NCI-H187 (cell line): ENCODE results near the gene CHRDL1.
"Not testable (repeated sequence)": the region's sequence is repeated elsewhere in the genome, so short reads cannot be mapped to it uniquely, and the experiment has no call there.

Source experiments
- DNase-seq, 2 experiments: peaks; one replicate each; lab custom pipeline; 2025; lab: John Stamatoyannopoulos, UW

The CHRDL1 gene

DNA sequence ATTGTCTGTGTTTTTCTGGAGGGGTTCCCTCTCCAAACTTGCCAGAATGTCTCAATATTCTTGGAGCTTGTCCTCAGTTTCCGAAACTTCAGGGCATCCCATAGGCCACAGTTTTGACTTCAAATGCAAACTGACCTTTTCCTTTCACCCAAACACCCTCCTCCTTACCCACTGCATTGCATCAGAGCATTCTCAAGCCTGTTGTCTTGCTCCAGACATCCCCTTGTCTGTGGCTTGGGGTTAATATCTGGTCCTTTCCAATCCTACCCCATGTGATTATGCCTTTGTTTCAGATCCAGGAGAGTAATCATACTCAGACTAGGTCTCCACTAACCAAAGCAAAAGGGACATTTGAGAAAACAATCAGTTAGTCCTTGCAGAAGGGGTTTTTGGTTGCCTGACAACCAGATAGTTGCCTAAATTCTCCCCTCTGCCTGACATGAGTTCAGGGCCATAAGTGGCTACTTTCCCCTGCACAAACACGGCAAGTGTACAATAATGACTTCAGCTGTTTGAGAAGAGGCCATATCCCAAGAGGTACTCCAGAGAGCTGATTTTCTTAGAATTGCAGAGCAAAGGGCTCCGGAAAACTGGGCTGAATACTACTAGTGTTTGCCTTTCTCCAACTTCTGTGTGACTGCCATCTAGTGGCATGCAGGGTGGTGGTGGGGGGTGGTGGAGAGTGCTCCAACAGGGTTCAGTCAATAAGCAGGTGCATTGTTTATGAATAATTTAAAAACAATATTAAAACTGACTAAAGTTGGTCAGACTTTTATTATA, 130.2 kb downstream of the CHRDL1 start:
- DNase-seq, result peak in 1 of 2 experiments; percentile 45

DNA sequence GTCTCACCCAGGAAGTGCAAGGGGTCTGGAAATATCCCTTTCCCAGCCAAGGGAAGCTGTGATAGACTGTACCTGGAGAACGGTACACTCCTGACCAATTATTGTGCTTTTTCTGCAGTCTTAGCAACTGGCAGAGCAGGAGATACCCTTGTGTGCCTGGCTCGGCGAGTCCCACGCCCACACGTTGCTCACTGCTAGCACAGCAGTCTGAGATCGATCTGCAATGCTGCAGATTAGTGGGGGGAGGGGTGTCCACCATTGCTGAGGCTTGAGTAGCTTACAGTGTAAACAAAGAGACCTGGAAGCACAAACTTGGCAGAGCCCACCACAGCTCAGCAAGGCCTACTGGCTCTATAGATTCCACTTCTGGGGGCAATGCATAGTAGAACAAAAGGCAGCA, 138.5 kb downstream of the CHRDL1 start:
- no peak for DNase-seq

DNA sequence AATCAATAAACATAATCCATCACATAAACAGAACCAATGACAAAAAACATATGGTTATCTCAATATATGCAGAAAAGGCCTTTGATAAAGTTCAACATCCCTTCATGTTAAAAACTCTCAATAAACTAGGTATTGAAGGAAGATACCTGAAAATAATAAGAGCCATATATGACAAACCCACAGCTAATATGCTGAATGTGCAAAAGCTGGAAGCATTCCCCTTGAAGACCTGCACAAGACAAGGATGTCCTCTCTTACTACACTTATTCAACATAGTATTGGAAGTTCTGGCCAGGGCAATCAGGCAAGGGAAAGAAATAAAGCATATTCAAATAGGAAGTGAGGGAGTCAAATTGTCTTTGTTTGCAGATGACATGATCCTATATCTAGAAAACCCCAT, 141.3 kb downstream of the CHRDL1 start:
- DNase-seq, result not testable (repeated sequence)

DNA sequence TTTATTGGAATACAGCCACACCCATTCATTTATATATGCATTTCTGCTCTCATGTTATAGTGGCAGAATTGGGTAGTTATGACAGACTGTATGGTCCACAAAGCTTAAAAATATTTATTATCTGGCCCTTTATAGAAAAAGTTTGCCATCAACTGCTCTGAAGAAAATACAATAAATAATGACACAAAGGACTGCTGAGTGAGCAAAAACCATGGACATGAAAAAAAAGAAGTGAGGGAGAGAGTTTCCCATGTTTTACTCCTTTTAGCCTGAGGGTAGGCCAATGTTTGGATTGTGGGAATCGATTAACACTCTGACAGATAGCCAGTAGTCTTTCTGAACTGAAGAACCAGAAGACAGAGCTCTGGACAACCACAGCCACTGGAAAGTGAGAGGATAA, 149.2 kb downstream of the CHRDL1 start:
- no peak for DNase-seq
